OCI-LY1 (cell line): ENCODE results near the gene SLC32A1.

Experiments used
- EZH2 ChIP-seq: fragments of 200-600 bp; sonication (generic), shearing (Covaris generic); IDR thresholded peaks from 2 replicates; pipeline ENCODE4 v1.8.0; 2017; ENCODE audit warnings: borderline replicate concordance, mixed run types, mild to moderate bottlenecking, antibody characterized with exemption, low read length, moderate library complexity, mixed read lengths
- TF ChIP-seq, protein P1 (sequence below): fragments of 200-600 bp; sonication (generic), shearing (Covaris generic); IDR thresholded peaks from 2 replicates; pipeline ENCODE4 v1.5.1; 2017; ENCODE audit warnings: mild to moderate bottlenecking, antibody characterized with exemption, low read length, moderate library complexity, mixed read lengths

DNA sequence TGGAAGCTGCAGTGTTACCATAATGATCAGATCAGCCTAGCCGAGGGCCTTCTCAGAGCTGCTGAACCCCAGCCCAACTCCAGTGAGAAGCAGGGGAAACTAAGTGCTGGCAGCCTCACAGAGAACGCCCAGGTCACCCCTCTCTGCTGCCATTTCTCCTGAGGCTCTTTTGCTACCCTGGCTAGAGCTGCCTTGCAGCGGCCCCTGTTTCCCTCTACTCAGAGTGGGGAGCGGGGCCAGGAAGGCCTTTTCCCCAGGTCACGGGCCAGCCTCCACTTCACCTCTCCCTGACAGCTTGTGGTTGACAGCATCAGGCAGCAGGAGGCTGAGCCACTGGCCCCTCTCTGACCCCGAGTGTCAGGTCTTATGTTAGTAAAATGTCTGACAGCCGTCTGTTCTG lies 46.7 kb downstream of the SLC32A1 start:
- TF ChIP-seq, protein P1, sequence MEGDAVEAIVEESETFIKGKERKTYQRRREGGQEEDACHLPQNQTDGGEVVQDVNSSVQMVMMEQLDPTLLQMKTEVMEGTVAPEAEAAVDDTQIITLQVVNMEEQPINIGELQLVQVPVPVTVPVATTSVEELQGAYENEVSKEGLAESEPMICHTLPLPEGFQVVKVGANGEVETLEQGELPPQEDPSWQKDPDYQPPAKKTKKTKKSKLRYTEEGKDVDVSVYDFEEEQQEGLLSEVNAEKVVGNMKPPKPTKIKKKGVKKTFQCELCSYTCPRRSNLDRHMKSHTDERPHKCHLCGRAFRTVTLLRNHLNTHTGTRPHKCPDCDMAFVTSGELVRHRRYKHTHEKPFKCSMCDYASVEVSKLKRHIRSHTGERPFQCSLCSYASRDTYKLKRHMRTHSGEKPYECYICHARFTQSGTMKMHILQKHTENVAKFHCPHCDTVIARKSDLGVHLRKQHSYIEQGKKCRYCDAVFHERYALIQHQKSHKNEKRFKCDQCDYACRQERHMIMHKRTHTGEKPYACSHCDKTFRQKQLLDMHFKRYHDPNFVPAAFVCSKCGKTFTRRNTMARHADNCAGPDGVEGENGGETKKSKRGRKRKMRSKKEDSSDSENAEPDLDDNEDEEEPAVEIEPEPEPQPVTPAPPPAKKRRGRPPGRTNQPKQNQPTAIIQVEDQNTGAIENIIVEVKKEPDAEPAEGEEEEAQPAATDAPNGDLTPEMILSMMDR: no peak
- TF ChIP-seq EZH2: no peak
